Stomach (tissue), 9 donors: ENCODE measurements around the gene GTF2B. TPM values are rescaled to one million over a fixed set of nuclear protein-coding genes. Genes with fewer than 3 reads are reported as not detected.

Source experiments
- DNase-seq, 2 donors: peaks; one replicate each; pipeline versions ENCODE4 v3.0.0 to v3.0.0-alpha.2; 2013 to 2019
- H3K27ac ChIP-seq, 5 donors: fragments of 200-600 bp in 4 of 5; sonication (generic) in 4 of 5; one replicate each; pipeline ENCODE4 v1.5.1; 2013 to 2019; ENCODE audit warnings: mild to moderate bottlenecking in 1 of 5, moderate library complexity in 1 of 5
- H3K27me3 ChIP-seq, 3 donors: fragments of 200-600 bp; sonication (generic); one replicate each; pipeline ENCODE4 v1.5.1; 2017 to 2019; ENCODE audit warnings: mixed run types in 1 of 3
- H3K36me3 ChIP-seq, 4 donors: fragments of 200-600 bp; sonication (generic); 1 replicate in 3 of 4; 2 replicates in 1 of 4; pipeline ENCODE4 v1.5.1; 2016 to 2019
- H3K4me1 ChIP-seq, 4 donors: fragments of 200-600 bp; sonication (generic); one replicate each; pipeline ENCODE4 v1.5.1; 2016 to 2019
- H3K4me3 ChIP-seq, 4 donors: fragments of 200-600 bp; sonication (generic) in 3 of 4; one replicate each; pipeline ENCODE4 v1.5.1; 2016 to 2019; ENCODE audit warnings: mild to moderate bottlenecking in 1 of 4
- H3K9me3 ChIP-seq, 4 donors: fragments of 200-600 bp; sonication (generic); one replicate each; pipeline ENCODE4 v1.5.1; 2016 to 2019
- CTCF ChIP-seq, 7 experiments: fragments of 450-650 bp in 4 of 7; fragments of 200-600 bp in 3 of 7; sonication (generic) in 3 of 7; IDR thresholded peaks; one replicate each; pipeline ENCODE4 v1.5.1; 2016 to 2019; ENCODE audit warnings: antibody characterized with exemption in 7 of 7, control low read depth in 2 of 7, mild to moderate bottlenecking in 1 of 7
- EP300 ChIP-seq: sonication (generic); formaldehyde crosslinking; IDR thresholded peaks from one replicate; pipeline ENCODE4 v1.6.1; 2017; ENCODE audit warnings: antibody characterized with exemption
- POLR2A ChIP-seq, 4 donors: fragments of 450-650 bp; IDR thresholded peaks; one replicate each; pipeline ENCODE4 v1.6.1; 2016; ENCODE audit warnings: antibody characterized with exemption in 4 of 4, control low read depth in 2 of 4, mild to moderate bottlenecking in 1 of 4, moderate library complexity in 1 of 4
- POLR2AphosphoS5 ChIP-seq, 3 donors: sonication (generic); formaldehyde crosslinking; IDR thresholded peaks; one replicate each; pipeline ENCODE4 v1.6.1; 2016; ENCODE audit warnings: antibody characterized with exemption in 3 of 3
- WGBS, 5 donors: extraction: QIAGEN DNeasy Blood & Tissue Kit in 3 of 5; methylation state at CpG; one replicate each; pipeline versions ENCODE4 v1.1.5 to v1.1.7; 2013 to 2018; 5-methylcytosine and 5-hydroxymethylcytosine counted together
- intact Hi-C: fragments of 100-400 bp; cut with DNase I; formaldehyde crosslinking; loops from one replicate; pipeline ENCODE4 v1.15.1; 2023; ENCODE audit warnings: low total_unique reads
- polyA plus RNA-seq, 3 donors: library from polyadenylated mRNA; stranded (reverse); fragments of 200-250 nt; gene quantifications; one replicate each; pipeline ENCODE4 v1.2.3, GENCODE V29; 2013
- total RNA-seq, 5 donors: library from RNA; depleted of rRNA; stranded (reverse); fragments of >200 nt; gene quantifications; one replicate each; pipeline versions ENCODE4 v1.1.0 to v1.2.3, GENCODE V29; 2014 to 2016
- donor health status: healthy with polysubstance abuse.
- donor health status: Bipolar disorder and iron deficiency.
- donor health status: healthy.

GTF2B gene
- total and polyA plus RNA-seq, 8 donors, result 21.8 to 67.7 (median 33.4) TPM

- Histone ChIP-seq H3K27ac (peak overlapping the region; percentile 94 to 98 (median 94)), H3K36me3 (peaks cover 0 to 19% (median 16%) of the 10 kb centered on the region in 4 donors), H3K4me1 (peaks cover 16 to 42% (median 31%) of the 10 kb centered on the region in 4 donors), H3K9me3 (no peaks in the 10 kb centered on the region), H3K4me3 (peak overlapping the region; percentile 81 to 95 (median 90)), H3K27me3 (no peaks in the 10 kb centered on the region)
- intact Hi-C loops, result no loop called here
- TF ChIP-seq EP300, result no peak
- no peak for TF ChIP-seq POLR2AphosphoS5 (IDR thresholded peaks at IDR 0.05)
- no peak for TF ChIP-seq CTCF (IDR thresholded peaks at IDR 0.05)
- TF ChIP-seq POLR2A (IDR thresholded peaks at IDR 0.05), result no peak
- 0 to 2% (median 0%) methylated on average over 12 to 18 of the region's 18 CpGs for WGBS, 5 donors
- DNase-seq, result peak; percentile 36 to 74
Measured at GRCh38 chr1:88890791-88891317, 513 bp downstream of the GTF2B start.

GRCh38 chr1:88890131-88890530 is 1.2 kb downstream of the GTF2B start:
- peak overlapping the region; percentile 81 to 95 (median 90) for H3K4me3 ChIP-seq
- peaks cover 0 to 27% (median 23%) of the 10 kb centered on the region in 4 donors for H3K36me3 ChIP-seq
- WGBS, 5 donors, result 46 to 53% (median 47%) methylated on average over 2 of the region's 2 CpGs
- intact Hi-C loops, result no loop called here
- peak overlapping the region in 4 of 5 donors; percentile 94 to 98 (median 95) for H3K27ac ChIP-seq
- H3K9me3 ChIP-seq, result no peaks in the 10 kb centered on the region
- TF ChIP-seq POLR2A (IDR thresholded peaks at IDR 0.05) (no peak), POLR2AphosphoS5 (IDR thresholded peaks at IDR 0.05) (no peak), CTCF (IDR thresholded peaks at IDR 0.05) (no peak), EP300 (no peak)
- no peaks in the 10 kb centered on the region for H3K27me3 ChIP-seq
- DNase-seq, result peak in 1 of 2 donors; percentile 5
- peaks cover 16 to 42% (median 31%) of the 10 kb centered on the region in 4 donors for H3K4me1 ChIP-seq

- TF ChIP-seq EP300 (no peak), POLR2A (IDR thresholded peaks at IDR 0.05) (no peak), POLR2AphosphoS5 (IDR thresholded peaks at IDR 0.05) (no peak), CTCF (IDR thresholded peaks at IDR 0.05) (no peak)
- no peak for DNase-seq
- peaks cover 8 to 40% (median 36%) of the 10 kb centered on the region in 4 donors for H3K36me3 ChIP-seq
- H3K9me3 ChIP-seq, result no peaks in the 10 kb centered on the region
- WGBS, 5 donors, result 53 to 72% (median 66%) methylated on average over 1 of the region's 1 CpG
- intact Hi-C loops, result no loop called here
- H3K4me1 ChIP-seq, result peaks cover 16 to 50% (median 33%) of the 10 kb centered on the region in 4 donors
- no peak overlapping the region for H3K27ac ChIP-seq
- H3K4me3 ChIP-seq, result no peak overlapping the region
- no peaks in the 10 kb centered on the region for H3K27me3 ChIP-seq
Measured at GRCh38 chr1:88888750-88889149, 2.6 kb downstream of the GTF2B start.

- intact Hi-C loops, result no loop called here
- DNase-seq, result no peak
- Histone ChIP-seq H3K27me3 (no peaks in the 10 kb centered on the region), H3K36me3 (peaks cover 8 to 64% (median 60%) of the 10 kb centered on the region in 4 donors), H3K4me3 (no peak overlapping the region), H3K4me1 (peaks cover 25 to 64% (median 43%) of the 10 kb centered on the region in 4 donors), H3K27ac (no peak overlapping the region), H3K9me3 (no peaks in the 10 kb centered on the region)
- 58 to 69% (median 63%) methylated on average over 3 of the region's 3 CpGs for WGBS, 5 donors
- TF ChIP-seq POLR2AphosphoS5 (IDR thresholded peaks at IDR 0.05), result no peak
- TF ChIP-seq POLR2A (IDR thresholded peaks at IDR 0.05), result no peak
- no peak for TF ChIP-seq CTCF (IDR thresholded peaks at IDR 0.05)
- TF ChIP-seq EP300, result no peak
Measured at GRCh38 chr1:88885933-88886332, 5.4 kb downstream of the GTF2B start.
